Effector memory CD4-positive, alpha-beta T cell (primary cell): ENCODE data around the gene RNF212.

Source experiments
- DNase-seq, 3 donors: peaks; one replicate each; pipeline ENCODE4 v3.0.0-alpha.2; 2020
- H3K27ac ChIP-seq: 2 replicates; pipeline ENCODE4 v1.7.0; 2013; ENCODE audit warnings: mild to moderate bottlenecking, low read length, moderate library complexity; ENCODE audit not compliant: insufficient read depth, poor library complexity, severe bottlenecking
- H3K27me3 ChIP-seq: replicated peaks from 2 replicates; pipeline ENCODE4 v1.7.0; 2013; ENCODE audit warnings: mild to moderate bottlenecking, low read length; ENCODE audit not compliant: insufficient read depth, control insufficient read depth, poor library complexity, severe bottlenecking
- H3K36me3 ChIP-seq: 2 replicates; pipeline ENCODE4 v1.7.0; 2013; ENCODE audit warnings: mild to moderate bottlenecking, low read length, moderate library complexity; ENCODE audit not compliant: control insufficient read depth, insufficient read depth
- H3K4me1 ChIP-seq: 2 replicates; pipeline ENCODE4 v1.7.0; 2013; ENCODE audit warnings: low read length, mild to moderate bottlenecking; ENCODE audit not compliant: control insufficient read depth, insufficient read depth, poor library complexity, severe bottlenecking
- H3K4me3 ChIP-seq: 2 replicates; pipeline ENCODE4 v1.7.0; 2013; ENCODE audit warnings: low read length, low read depth, mild to moderate bottlenecking; ENCODE audit not compliant: insufficient read depth, poor library complexity, severe bottlenecking
- H3K9me3 ChIP-seq: 2 replicates; pipeline ENCODE4 v1.7.0; 2013; ENCODE audit warnings: mild to moderate bottlenecking, low read length, moderate library complexity; ENCODE audit not compliant: control insufficient read depth

Gene RNF212

GRCh38 chr4:1081689-1082040 lies 31.7 kb downstream of the RNF212 start:
- H3K27ac ChIP-seq, result no peak overlapping the region
- no peaks in the 10 kb centered on the region for H3K4me1 ChIP-seq
- no peaks in the 10 kb centered on the region for H3K36me3 ChIP-seq
- no peak for DNase-seq
- H3K27me3 ChIP-seq, result no peaks in the 10 kb centered on the region
- H3K9me3 ChIP-seq, result no peaks in the 10 kb centered on the region
- no peak overlapping the region for H3K4me3 ChIP-seq

DNA sequence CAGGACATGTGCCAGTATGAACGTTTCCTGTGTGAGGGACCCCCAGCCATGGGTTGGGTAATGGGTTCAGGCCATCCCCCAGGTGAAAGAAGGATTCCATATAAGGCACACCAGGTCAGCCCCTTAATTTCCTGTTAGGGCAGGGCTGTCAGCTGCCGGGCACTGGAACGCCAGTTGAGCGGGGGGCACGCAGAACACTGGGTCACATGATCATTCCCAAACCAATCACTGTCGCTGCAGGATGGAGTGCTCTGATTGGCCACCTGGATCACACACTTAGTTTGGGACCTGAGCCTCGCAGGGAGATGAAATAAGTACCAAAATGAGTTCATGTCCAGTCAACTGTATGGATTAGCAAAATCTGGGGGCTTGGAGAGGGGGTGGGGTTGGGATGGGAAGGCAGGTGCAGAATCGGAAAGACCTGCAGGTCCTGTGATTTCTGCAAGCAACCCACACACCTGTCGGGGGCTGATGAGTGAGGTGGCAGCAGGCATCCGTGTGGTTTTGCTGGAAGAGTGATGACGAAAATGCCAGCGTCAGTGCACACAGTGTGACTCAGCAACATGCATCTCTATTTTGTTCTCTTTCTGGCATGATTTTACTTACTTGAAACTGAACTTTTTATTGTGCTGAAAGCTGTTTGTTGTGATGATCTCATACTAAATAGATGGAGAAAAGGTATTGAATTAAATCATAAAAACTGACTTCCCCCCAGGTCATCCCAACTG lies 32.2 kb downstream of the RNF212 start:
- no peak for DNase-seq
- Histone ChIP-seq H3K4me3 (no peak overlapping the region), H3K27me3 (no peaks in the 10 kb centered on the region), H3K4me1 (no peaks in the 10 kb centered on the region), H3K9me3 (no peaks in the 10 kb centered on the region), H3K27ac (no peak overlapping the region), H3K36me3 (no peaks in the 10 kb centered on the region)

GRCh38 chr4:1080432-1080831 lies 32.9 kb downstream of the RNF212 start:
- no peaks in the 10 kb centered on the region for H3K9me3 ChIP-seq
- DNase-seq, result no peak
- H3K4me3 ChIP-seq, result no peak overlapping the region
- no peaks in the 10 kb centered on the region for H3K4me1 ChIP-seq
- no peaks in the 10 kb centered on the region for H3K27me3 ChIP-seq
- no peaks in the 10 kb centered on the region for H3K36me3 ChIP-seq
- H3K27ac ChIP-seq, result no peak overlapping the region

- Histone ChIP-seq H3K27ac (no peak overlapping the region), H3K4me1 (no peaks in the 10 kb centered on the region), H3K9me3 (no peaks in the 10 kb centered on the region), H3K36me3 (no peaks in the 10 kb centered on the region), H3K27me3 (no peaks in the 10 kb centered on the region), H3K4me3 (no peak overlapping the region)
- DNase-seq, result no peak
Measured at GRCh38 chr4:1079711-1080265, 33.6 kb downstream of the RNF212 start.

DNA sequence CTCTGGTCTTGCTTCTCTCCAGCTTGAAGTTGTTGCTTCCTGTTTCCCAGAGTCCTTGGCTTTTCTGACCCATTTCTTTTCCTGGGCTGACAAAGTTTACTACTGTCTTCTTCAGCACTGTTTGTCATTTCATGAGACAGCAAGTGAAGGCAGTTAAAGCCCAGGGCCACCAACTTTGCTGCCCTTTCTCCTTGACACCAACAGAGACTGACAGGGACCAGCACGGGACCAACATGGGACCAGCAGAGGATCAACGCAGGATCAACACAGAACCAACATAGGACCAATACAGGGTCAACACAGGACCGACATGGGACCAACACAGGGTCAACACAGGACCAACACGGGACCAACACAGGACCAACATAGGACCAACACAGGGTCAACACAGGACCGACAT lies 34.9 kb downstream of the RNF212 start:
- Histone ChIP-seq H3K4me1 (no peaks in the 10 kb centered on the region), H3K4me3 (no peak overlapping the region), H3K27me3 (no peaks in the 10 kb centered on the region), H3K36me3 (no peaks in the 10 kb centered on the region), H3K27ac (no peak overlapping the region), H3K9me3 (no peaks in the 10 kb centered on the region)
- no peak for DNase-seq

DNA sequence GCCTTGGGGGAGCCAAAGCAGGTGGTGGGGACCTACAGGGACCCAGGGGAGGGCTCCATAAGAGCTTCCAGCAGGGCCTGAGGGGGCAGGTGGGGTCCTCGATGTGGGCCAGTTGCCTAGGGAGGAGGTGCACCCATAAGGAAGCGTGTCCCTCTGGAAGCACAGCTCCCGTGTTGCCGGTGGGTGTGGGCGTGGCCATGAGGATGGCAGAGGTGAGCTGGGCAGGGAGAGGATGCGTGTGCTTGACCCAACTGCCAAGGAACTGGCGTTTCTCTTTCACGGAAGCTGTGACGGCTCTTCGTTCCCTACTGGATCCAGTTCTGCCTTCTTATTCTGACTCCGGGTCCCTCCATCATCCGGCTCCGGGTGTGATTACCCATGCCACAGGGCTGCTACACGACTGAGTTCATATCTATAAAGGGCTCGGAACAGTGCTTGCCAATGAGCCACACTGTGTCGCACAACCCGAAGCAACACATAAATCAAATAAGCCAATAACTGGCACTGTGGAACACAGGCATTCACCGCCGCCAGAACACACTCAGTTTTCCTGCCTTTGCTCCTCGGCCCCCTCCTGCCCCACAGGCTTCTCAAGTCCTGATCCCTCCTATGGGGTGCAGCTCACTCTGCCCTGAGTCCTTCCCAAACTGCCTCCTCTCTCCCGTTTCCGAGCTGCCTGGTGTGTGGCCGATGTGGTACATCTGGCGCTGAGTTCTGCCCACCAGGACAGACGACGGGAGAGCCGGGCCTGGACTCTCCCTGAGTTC lies 35.5 kb downstream of the RNF212 start:
- H3K27me3 ChIP-seq, result no peaks in the 10 kb centered on the region
- no peaks in the 10 kb centered on the region for H3K4me1 ChIP-seq
- H3K36me3 ChIP-seq, result no peaks in the 10 kb centered on the region
- H3K27ac ChIP-seq, result no peak overlapping the region
- DNase-seq, result no peak
- H3K4me3 ChIP-seq, result no peak overlapping the region
- no peaks in the 10 kb centered on the region for H3K9me3 ChIP-seq

- H3K27me3 ChIP-seq, result no peaks in the 10 kb centered on the region
- no peak for DNase-seq
- no peak overlapping the region for H3K27ac ChIP-seq
- H3K4me3 ChIP-seq, result no peak overlapping the region
- H3K4me1 ChIP-seq, result no peaks in the 10 kb centered on the region
- no peaks in the 10 kb centered on the region for H3K9me3 ChIP-seq
- no peaks in the 10 kb centered on the region for H3K36me3 ChIP-seq
Measured at GRCh38 chr4:1075809-1076699, 37.3 kb downstream of the RNF212 start.

DNA sequence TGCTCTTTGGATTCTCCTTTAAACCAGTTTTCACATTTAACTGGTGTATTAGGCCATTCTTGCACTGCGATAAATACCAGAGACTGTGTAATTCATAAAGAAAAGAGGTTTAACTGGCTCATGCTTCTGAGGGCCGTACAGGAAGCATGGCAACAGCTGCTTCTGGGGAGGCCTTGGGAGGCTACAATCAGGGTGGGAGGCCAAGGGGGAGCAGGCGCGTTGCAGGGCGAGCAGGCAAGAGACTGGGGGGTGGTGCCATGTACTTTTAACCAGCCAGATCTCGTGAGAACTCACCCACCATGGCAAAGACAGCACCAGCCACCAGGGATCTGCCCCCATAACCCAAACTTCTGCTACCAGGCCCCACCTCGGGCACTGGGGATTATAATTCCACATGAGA lies 38.1 kb downstream of the RNF212 start:
- no peaks in the 10 kb centered on the region for H3K27me3 ChIP-seq
- H3K4me3 ChIP-seq, result no peak overlapping the region
- H3K4me1 ChIP-seq, result no peaks in the 10 kb centered on the region
- H3K36me3 ChIP-seq, result no peaks in the 10 kb centered on the region
- H3K9me3 ChIP-seq, result no peaks in the 10 kb centered on the region
- DNase-seq, result no peak
- H3K27ac ChIP-seq, result no peak overlapping the region

- no peak for DNase-seq
- H3K27me3 ChIP-seq, result no peaks in the 10 kb centered on the region
- no peak overlapping the region for H3K4me3 ChIP-seq
- H3K36me3 ChIP-seq, result no peaks in the 10 kb centered on the region
- no peaks in the 10 kb centered on the region for H3K9me3 ChIP-seq
- no peak overlapping the region for H3K27ac ChIP-seq
- H3K4me1 ChIP-seq, result no peaks in the 10 kb centered on the region
Measured at GRCh38 chr4:1074077-1074476, 39.3 kb downstream of the RNF212 start.
